ENCODE data around the gene TYW3.
"Not testable (repeated sequence)": the region's sequence is repeated elsewhere in the genome, so short reads cannot be mapped to it uniquely, and the experiment has no call there.

The TYW3 gene

DNA sequence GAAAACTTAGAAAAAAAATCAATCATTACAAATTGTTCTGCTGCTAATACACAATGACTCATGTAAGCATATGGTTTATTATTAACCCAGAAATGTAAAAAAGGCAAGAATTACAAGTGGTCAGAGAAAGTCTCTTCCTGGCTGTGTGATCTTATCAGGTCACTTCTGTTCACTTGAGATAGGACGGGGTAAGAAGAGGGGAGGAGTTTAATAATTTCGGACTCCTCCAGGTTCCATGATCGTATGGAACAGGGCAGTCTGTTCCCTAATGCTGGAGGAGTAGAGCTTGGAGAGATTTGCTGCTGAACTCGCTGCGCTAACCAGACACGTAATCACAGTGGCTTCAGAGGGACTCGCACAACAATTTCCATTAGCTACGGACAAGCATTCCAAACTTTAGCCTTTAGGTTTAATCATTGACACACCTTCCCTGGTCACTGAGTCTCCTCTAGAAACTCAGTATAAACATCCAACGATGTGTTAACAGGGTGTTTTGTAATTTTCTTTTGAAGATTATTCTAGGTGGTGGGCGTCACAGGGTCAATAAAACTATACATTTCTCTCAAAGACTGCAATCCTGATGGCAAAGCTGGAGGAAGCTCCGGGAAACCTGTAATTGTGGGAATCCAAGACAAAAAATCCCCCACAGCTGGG, 1.4 kb upstream of the TYW3 start:
- DNase-seq: no peak

DNA sequence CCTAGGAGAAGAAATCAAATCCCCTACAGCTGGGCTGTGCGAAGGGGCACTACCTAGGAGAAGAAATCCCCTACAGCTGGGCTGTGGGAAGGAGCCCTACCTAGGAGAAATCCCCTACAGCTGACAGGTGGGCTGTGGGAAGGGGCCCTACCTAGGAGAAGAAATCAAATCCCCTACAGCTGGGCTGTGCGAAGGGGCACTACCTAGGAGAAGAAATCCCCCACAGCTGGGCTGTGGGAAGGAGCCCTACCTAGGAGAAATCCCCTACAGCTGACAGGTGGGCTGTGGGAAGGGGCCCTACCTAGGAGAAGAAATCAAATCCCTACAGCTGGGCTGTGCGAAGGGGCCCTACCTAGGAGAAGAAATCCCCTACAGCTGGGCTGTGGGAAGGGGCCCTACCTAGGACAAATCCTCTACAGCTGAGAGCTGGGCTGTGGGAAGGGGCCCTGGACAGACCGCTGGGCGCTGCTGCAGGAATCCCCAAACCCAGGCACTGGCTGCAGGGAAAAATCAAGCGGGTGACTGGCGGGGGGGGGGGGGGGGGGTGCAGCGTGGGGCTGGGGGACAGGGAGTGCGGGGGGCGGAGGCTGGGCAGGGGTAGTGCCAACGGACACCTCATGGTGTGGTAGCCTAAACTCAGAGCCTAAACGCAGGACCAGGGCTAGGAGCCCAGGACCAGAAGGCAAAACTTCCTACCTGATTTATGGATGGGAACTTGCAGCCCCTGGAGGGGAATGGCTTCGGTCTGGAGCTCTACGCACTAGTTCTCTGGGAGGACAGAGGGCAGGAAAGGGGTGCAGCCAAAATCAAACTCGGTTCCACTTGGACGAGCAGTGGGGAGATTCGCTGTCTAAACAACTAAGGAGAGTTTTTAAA, 643 bp upstream of the TYW3 start:
- DNase-seq: not testable (repeated sequence)

DNA sequence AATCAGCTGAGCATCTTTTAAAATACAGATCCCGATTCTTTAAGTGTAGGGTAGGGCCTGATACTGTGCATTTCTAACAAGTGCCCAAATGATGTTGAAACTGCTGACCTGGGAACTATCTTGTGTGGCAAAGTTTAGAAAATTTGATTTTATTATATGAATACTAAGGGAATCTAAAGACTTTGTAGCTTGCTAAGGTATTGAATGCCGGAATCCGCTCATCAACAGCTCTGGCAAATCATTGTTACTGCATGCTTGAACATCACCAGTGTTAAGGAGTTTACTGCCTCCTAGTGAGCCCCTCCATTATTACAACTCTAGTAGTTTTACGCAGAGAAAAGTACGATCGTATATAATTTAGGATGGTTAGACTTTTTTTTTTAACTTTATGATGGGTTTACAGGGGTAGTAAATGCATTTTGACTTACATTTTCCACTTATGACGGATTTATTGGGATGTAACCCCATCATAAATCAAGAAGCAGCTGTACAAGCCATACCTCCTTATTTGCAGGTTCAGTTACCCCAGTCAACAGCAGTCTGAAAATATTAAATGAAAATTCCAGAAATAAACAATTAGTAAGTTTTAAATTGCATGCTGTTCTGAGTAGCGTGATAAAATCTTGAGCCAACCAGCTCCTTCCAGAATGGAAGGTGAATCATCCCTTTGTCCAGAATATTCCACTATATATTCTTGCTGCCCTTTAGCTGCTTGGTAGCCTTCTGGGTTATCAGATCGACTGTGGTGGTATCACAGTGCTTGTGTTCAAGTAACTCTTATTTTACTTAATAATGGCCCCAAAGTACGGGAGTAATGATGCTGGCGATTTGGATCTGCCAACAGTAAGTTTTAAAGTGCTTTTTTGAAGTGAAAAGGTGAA, 892 bp downstream of the TYW3 start:
- peak; percentile 56 for DNase-seq

DNA sequence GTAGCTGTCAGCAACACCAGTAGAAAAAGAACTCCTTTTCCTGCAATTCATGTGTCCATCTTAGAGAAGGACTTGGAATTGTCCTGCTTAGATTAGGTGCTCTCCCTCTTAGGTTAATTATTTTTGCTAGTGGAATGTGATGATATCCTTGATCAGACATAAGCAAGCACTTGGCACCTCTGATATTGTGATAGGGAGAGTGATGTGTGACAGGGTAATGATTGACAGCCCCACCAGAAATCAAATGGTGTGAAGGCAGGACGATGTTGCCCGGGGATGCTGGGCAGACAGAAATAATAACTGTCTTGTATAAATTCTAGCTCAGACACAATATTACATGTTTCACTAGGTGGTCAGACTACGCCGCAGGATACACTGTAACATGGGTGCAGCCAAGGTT, 4.4 kb downstream of the TYW3 start:
- DNase-seq: no peak

DNA sequence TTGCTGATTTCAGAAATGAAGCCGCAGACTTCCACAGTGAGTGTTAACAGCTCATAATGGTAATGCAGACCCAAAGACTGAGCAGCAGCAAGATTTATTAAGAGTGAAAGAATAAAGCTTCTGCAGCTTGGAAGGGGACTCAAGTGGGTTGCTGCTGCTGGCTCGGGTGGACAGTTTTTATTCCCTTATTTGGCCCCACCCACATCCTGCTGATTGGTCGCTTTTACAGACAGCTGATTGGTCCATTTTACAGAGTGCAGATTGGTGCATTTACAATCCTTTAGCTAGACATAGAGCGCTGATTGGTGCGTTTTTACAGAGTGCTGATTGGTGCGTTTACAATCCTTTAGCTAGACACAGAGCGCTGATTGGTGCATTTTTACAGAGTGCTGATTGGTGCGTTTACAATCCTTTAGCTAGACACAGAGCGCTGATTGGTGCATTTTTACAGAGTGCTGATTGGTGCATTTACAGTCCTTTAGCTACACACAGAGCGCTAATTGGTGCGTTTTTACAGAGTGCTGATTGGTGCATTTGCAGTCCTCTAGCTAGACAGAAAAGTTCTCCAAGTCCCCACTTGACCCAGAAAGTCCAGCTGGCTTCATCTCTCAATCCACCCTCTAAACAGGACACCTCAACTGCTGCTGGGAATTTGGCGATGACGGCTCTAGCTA, 7.5 kb downstream of the TYW3 start:
- DNase-seq: not testable (repeated sequence)

DNA sequence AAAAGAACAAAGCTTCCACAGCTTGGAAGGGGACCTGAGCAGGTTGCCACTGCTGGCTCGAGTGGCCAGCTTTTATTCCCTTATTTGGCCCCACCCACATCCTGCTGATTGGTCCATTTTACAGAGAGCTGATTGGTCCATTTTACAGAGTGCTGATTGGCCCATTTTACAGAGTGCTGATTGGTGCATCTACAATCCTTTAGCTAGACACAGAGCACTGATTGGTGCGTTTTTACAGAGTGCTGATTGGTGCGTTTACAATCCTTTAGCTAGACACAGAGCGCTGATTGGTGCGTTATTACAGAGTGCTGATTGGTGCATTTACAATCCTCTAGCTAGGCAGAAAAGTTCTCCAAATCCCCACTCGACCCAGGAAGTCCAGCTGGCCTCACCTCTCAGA, 12.3 kb downstream of the TYW3 start:
- DNase-seq: not testable (repeated sequence)

DNA sequence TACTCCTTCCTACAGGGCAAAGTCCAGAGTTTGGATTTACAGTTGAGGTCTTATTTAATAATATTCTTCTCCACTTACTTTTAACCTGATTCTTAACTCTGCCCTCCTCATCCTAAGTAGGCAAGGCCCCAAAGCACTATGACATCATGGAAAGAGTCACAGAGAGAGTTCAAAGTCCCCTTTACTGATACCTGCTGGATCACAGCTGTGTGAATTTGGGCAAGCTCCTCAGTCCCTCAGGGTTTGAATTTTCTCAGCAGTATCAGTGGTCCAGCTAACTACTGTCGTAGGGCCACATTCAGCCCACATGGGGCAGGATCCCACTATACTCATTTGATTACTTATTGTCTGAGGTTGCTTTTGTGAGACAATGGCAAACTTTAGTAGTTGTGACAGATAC, 16.0 kb downstream of the TYW3 start:
- no peak for DNase-seq

DNA sequence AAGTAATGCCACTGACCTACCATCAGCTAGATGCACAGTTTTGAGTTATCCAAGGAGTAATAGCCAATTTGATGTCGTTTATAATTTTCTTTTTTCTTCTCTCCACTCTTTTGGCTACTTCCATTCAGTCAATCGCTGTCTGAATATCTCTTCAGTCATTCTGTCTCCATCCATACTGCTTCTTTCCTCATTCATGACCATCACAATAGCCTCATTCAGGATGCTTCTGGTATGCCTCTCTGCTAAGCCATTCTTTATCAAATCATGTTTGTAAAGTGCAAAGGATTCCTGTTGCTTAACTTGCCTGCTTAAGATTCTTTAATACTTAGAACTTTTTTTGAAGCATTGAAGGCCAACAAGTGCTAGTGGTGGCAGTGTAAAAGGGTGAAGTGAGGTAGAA, 20.2 kb downstream of the TYW3 start:
- DNase-seq: no peak

DNA sequence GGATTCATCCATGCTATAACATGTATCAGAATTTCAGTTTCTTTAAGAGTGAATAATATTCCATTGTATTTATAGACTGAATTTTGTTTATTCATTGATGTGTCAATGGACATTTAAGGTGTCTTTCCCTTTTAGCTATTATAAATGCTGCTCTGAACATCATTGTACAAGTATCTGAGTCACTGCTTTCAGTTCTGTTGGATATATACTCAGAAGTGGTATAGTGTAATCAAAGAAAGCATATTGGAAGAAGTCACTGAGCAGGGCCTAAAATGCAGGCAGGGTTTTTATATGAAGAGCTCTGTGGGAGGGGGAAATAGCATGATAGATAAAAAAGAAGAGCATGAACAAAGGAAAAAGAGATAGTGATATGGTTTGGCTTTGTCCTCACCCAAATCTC, 22.5 kb downstream of the TYW3 start:
- DNase-seq: no peak

DNA sequence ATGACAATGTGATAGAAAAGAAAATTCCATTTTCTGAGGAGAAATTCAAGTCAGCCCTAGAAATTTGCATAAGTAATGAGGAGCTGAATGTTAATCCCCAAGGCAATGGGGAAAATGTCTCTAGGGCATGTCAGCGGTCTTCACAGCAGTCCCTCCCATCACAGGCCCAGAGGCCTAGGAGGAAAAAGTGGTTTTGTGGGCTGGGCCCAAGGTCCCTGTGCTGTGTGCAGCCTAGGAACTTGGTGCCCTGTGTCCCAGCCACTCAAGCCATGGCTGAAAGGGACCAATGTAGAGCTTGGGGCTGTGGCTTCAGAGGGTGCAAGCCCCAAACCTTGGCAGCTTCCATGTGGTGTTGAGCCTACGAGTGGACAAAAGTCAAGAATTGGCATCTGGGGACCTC, 23.7 kb downstream of the TYW3 start:
- DNase-seq: not testable (repeated sequence)

DNA sequence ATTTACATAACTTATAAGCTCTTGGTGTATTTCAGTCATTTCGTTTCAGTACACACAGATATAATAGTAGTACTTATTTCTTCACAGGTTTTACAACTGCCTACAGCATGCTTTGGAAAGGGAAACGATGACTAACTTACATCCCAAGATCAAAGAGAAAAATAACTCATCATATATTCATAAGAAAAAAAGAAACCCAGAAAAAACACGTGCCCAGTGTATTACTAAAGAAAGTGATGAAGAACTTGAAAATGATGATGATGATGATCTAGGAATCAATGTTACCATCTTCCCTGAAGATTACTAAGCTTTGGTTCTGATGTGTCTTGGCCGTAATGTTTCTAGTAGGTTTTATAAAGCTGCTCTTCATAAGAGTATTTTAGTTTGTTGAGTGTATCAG, 30.9 kb downstream of the TYW3 start:
- DNase-seq: no peak

DNA sequence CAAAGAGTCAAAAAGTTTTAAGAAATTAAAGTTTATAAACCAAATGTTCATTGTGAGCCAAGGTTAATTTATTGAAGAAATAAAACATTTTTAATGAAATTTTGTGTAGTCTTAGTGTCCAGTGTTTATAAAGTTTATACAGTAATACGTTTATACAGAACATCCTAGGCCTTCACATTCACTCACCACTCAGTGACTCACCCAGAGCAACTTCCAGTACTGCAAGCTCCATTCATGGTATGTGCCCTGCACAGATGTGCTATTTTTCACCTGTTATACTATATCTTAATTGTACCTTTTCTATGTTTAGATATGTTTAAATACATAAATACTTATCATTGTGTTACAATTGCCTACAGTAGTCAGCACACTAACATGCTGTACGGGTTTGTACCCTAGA, 33.6 kb downstream of the TYW3 start:
- DNase-seq: no peak

DNA sequence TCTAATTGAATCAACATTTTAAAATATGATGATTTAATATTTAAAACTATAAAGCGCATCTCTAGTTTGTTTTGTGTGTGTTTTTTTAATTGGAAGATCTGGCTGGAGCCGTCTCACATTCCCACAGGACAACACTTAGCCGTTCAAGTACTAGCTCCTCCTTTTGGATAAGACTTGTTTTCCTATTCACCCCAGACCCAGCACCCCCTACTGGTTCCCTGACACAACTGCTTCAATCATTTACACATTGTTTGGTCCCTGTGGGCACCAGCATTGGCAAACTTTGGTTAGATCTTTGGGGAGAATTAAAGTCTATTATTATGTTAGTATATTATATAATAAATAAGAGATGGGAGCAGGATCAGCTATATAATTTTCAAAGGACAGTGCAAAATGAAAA, 34.5 kb downstream of the TYW3 start:
- DNase-seq: no peak

DNA sequence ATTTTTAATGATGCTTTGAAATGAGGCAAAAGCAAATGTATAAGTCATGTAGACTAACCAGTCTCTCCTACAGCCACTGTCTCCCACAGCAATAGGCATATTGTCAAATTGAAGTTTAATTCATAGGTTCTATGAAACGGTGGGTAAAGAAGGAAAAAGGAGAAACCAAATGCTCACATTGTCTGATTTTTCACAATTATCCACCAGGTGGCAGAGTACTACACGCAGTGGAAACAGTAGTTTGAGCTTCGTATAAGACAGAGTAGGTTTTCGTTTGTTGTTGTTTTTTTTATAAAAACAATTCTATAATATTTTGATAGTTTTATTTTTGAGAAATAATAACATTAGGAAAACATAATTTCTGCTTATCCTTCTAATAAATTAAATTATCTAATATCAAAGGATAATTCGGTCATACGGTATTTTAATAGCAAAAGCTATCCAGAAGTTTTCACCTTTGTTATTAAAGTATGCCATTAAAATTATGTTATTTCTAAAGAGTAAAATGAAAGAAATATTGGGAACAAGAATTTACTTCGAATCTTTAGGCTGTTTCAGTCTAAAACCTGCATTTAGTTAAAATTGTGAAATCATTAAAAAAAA, 39.1 kb downstream of the TYW3 start:
- DNase-seq: peak; percentile 18

DNA sequence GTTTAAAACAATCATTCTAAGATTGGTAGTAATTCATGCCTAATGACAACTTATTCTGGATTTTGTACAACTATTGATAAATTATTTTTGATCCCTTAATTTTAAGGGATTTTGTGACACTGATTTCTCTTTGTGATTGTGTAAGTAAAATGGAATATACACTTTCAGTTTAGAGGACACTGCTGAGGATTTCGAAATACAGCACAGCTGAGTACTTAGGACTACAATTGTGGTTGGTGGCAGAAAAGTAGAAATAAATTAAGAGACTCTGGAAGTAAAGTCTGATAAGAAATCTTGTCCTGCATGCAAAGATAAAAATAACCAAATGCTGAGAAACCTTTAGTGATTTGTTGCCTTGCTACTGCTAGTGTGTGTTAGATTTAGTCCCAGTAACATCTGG, 40.0 kb downstream of the TYW3 start:
- no peak for DNase-seq

DNA sequence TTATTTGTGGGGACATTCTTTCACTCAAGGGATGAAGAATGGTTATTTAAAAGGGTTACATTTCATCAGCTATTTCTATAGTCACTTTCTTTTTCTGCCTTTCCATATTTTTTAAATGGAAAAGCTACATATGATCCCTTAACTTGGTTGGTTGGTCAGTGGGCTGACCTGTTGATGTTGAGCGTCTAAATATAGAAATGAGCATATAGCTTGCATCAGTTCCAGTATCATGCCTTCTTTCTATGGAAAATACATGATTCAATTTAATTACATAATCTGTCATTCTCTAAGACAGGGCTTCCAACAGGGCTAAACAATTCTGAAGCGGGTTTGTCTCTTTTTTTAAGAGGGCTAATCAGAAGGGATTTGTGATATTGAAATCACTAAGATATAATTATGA, 40.6 kb downstream of the TYW3 start:
- no peak for DNase-seq

DNA sequence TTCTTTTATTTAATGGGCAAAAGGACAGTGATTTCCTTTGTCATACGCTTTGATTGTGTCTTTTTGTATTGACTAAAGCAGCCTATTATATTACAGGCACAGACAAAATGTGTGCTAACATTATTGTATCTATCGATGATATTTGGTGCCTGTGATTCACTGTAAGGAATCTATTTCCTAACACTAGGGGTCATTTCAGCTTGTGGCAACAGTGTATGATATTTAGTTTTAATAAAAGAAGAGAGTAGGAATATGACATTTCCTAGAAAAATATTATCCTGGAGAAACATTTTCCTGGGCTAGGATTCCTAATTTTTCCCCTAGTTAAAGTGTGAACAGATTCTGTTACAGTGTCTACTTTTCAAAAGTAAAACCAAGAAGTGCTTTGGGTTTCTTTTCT, 42.8 kb downstream of the TYW3 start:
- no peak for DNase-seq

DNA sequence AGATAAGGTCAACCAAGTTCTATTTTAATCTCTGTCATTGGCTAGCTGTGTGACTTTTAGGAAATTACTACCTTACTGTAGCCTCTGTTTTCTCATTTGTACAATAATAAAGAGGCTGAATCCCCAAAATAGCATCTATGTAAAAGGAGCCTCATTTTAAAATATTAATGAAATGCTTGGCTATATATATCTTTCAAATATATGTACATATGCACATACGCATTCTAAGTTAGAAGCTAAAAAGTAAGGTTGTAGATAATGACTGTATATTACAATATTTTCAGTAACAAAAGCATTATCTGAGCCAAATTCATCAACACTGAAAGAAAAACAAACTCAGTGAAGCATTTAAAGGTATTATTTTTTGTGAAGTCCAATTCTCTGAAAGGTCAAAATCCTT, 44.6 kb downstream of the TYW3 start:
- no peak for DNase-seq

DNA sequence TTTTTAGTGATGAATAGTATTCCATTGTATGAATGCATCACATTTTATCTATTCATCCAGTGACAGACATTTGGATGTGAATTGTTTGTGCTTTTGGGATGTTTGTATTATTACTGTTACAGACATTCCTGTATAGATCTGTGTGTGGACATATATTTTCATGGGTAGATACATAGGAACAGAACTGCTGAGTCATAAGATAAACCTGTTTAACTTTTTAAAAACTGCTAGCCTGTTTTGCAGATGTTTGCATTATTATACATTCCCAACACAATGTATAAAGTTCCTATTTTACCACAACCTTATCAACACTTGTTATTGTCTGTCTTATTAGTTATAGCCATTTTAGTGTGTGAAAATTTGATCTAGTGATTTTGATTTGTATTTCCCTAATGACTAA, 46.8 kb downstream of the TYW3 start:
- no peak for DNase-seq

DNA sequence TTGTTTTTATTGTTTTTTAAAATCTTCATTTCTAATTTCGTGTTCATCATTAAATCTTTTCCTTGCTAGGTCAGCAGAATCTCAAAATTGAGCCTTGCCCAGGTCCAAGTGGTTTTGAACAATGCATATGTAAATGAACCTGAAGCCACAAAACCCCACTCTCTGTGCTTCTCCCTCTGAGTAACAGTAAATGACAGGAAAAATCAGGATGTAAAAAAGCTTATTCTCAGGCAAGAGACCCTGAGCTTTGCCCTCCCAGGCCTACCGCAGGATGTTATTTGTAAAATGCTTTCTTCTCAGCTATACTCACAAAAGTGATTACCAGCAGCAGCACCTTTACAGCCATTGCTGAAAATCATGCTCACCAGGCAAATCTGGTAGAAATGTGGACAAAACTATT, 47.6 kb downstream of the TYW3 start:
- no peak for DNase-seq

DNA sequence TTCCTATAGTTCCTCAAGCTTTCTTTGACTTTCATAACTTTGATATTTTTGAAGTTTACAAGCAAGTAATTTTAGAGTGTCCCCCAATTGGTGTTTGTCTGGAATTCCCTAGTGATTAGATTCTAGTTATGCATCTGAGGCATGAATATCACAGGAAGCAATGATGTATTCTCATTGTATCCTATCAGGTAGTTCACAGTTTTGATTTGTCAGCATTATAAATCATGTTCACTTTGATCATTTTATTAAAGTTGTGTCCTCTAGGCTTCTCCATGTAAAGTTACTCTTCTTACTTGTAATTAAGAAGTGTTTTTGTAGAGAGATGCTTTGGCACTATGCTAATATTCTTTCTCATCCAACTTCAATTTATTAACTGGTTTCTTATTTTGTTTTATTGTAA, 53.0 kb downstream of the TYW3 start:
- DNase-seq: no peak

DNA sequence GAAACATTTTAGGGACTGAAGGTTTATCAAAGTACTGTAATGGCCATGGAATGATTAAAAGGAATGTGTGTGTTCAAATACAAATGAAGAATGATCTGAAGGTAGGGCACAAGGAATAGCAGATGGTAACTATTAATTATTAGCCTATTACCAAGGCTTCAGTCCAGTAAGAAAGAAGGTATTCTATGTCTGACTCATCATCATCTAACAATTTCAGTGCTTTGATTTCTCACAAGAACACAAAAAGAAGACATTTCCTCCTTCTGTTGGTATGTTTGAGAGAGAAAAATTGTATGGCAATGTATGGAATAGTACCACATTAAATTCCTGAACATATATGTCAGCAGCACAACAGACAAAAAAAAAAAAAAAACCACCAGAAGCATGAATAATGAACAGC, 57.5 kb downstream of the TYW3 start:
- no peak for DNase-seq

DNA sequence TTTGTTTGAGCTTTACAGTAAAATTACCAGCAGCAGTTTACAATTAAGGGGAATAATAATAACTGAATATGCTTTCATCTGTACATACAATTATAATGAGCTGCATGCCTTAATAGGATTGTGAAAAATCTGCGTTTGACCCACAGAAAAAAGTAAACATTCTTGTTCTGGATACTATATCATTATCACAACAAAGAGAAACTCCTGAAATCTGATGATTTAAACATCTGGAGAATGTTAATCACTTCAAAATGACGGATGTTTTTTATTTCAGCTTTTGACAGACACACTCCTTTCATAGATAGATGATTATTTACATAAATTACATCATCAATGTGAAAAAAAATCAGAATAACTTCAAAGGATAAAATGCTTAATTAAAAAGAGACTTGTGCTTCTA, 58.5 kb downstream of the TYW3 start:
- no peak for DNase-seq
